C4-2B (cell line): Measurements from ENCODE around the gene NASP.

Source experiments
- H3K27ac ChIP-seq: fragments of 450-650 bp; 2 replicates; pipeline ENCODE4 v1.5.1; 2017
- ZFX ChIP-seq: fragments of 450-650 bp; IDR thresholded peaks from 2 replicates; pipeline ENCODE4 v1.6.1; 2017
- TF ChIP-seq, protein P1 (sequence below): fragments of 450-650 bp; conservative IDR thresholded peaks from 2 replicates; pipeline ENCODE4 v1.5.1; 2017; ENCODE audit warnings: mild to moderate bottlenecking

NASP gene

DNA sequence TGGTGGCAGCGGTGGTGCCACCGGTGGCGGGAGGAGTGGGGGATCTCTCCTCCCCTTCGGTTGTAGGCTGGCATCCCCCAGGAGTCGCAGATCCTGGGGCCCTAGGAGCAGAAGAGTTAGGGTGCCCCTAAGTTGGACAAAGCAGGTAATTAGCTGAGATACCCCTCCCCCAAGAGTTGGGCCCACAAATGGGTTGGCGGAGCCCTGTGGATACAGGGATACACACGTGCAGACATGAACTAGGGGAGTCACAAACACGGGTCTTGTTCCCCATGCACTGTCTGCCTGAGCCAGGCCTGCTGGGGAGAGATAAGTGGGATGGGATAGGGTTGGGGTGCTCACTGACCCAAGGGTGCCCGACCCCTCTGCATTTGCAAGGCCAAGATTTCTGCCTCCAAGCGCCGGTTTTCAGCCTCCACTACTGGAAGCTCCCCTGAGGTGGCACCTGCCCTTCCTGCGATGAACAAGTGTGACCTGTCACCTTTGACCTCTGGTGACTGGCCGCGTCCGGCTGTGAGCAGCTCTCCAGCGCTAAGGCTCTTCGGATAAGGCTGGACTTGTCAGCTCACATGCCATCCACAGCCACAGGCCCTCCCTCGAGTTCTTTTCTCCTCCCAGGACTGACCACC, 38.2 kb downstream of the NASP start:
- H3K27ac ChIP-seq, result no peak overlapping the region; the same call in 1 of the 2 replicates

DNA sequence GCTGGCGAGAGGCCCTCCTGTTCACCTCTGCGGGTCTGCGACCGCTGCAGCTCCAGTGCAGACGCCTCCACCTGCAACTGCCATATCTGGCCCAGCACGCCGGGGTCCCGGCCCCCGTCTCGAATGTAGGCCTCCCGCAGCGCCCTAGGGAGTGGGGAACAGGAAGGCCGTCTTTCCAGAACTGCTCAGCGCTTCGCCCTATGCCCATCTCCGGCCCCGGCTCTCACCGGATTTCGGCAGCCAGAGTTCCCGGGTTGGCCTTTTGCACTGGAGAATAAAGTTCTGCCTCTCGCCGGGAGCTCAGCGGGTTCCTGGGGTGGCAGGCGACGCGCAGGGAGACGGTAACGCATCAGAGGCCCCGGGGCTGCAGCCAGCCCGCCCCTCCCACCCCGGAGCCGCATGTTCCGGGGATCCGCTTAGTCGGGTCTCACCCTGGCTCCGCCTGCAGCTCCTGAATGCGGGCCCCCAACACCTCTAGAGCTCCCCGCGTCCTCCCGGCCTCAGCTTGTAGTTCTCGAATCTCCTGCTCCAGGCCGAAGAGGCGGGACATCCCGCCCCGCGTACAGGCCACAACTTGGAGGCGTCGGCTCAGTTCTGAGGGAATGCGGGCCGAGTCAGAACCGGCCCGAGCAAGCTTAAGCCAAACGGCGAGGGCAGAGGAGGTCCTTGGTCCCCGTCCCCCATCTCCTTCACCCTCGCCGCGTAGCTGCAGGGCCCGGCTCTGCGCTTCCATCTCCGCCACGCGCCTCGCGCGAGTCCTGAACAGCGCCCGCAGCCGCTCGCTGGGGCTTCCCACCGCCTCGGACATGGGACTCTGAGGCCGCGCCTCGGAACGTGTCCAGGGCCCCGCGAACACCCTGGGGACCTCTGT, 38.9 kb downstream of the NASP start:
- no peak for TF ChIP-seq ZFX
- TF ChIP-seq, protein P1, sequence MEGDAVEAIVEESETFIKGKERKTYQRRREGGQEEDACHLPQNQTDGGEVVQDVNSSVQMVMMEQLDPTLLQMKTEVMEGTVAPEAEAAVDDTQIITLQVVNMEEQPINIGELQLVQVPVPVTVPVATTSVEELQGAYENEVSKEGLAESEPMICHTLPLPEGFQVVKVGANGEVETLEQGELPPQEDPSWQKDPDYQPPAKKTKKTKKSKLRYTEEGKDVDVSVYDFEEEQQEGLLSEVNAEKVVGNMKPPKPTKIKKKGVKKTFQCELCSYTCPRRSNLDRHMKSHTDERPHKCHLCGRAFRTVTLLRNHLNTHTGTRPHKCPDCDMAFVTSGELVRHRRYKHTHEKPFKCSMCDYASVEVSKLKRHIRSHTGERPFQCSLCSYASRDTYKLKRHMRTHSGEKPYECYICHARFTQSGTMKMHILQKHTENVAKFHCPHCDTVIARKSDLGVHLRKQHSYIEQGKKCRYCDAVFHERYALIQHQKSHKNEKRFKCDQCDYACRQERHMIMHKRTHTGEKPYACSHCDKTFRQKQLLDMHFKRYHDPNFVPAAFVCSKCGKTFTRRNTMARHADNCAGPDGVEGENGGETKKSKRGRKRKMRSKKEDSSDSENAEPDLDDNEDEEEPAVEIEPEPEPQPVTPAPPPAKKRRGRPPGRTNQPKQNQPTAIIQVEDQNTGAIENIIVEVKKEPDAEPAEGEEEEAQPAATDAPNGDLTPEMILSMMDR, result no peak
- no peak overlapping the region for H3K27ac ChIP-seq

More for the DNA sequence above, 38.2 kb downstream of the NASP start:
- TF ChIP-seq, protein P1, result no peak
- TF ChIP-seq ZFX, result no peak

DNA sequence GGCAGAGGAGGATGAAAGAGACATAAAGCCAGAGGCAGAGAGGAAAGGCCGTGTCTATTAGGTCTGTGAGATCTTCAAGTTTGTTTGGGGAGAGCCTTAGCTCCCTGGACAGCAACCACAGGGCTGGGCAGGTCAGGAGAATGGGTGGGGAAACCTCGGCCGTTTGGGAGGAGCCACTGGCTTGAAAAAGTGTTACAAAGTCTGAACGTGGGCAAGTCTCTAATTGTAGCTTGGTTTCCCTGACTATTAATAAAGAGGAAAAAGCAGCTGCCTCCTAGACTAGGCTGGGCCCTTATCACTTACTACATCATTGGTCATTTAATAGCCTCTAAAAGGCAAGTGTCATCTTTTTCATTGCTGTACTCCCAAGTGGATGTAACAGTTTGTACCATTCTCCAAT, 40.1 kb downstream of the NASP start, which contains the start of gene CCDC17:
CCDC17 (minus strand) TSS at position 83 of the 400 bp plus-strand sequence. CDS start 145 bp downstream, outside the sequence.
- TF ChIP-seq, protein P1, result no peak
- TF ChIP-seq ZFX, result no peak
- H3K27ac ChIP-seq, result no peak within 1 kb of the TSS; the same call in 1 of the 2 replicates

DNA sequence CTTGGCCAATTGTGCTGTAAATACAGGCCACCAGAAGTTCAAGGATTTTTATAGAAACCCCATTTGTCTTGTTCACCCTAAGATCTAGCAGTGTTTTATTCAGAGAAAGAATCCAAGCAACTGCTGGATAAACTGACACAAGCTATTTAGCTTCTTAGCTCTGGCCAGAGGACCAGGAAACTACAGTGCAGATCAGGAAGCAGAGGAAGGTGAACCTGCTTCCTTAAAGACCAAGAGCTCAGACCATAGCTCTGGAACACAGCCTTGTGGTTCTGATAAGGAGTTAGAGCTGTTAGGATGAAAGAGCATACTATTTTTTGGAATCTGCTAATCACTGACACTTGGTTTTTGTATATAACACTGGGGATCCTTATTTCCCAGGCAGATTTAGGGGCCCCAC, 45.2 kb downstream of the NASP start:
- H3K27ac ChIP-seq, result no peak overlapping the region
- TF ChIP-seq, protein P1, result no peak
- no peak for TF ChIP-seq ZFX

DNA sequence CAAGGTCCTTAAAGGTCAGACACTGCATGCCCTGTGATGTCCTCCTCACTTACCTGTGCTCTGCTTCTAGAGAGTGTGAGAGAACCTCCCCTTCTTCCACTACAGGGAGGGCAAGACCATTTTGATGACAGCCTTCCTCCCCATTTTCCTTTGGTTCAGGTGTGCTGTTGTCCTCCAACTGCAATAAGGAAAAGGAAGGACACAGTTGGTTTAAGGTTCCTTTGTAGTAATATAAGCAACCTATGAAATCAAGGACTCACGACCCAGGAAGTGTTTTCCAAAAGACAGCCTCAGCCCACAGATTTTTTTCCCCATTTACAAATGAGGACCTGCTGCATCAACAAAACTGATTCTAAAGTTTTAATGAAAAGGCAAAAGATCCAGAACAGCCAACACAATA, 46.6 kb downstream of the NASP start:
- no peak for TF ChIP-seq ZFX
- TF ChIP-seq, protein P1, result no peak
- no peak overlapping the region for H3K27ac ChIP-seq

DNA sequence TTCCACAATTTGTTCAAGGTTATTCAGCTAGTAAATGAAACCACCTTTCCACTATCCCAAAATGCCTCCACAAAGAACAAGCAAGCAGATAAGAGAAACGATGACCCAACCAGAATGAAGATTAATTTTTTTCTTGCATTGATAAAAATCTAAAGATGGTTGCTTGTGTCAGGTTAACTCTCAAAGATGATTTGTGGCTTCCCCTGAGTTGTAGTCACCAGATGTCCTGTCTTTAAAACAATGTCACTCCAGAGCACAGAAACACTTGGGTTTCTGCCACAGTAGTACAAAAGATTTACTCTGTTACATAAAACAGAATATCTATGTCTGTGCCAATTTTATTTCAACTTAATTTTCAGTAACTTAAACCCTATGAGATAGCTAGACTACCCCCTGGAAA, 51.4 kb downstream of the NASP start:
- no peak for TF ChIP-seq ZFX
- TF ChIP-seq, protein P1, result no peak
- H3K27ac ChIP-seq, result no peak overlapping the region

DNA sequence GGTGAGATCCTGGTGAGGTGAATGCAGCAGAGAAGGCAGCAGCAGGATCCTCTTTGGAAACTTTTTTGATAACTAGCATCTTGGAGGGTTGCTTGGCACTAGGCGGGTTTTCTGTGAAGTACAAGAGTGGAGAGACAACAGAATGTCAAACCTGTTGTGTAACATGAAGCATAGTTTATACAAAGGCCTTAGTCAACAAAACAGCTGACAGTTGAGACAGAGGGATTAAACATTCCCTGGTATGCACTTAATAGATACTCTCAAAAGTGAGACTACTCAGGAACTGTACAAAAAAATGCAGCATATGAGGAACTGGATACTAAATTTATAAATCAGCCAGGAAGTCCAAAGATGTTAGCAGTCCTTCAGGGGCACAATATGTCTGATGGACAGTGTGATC, 56.5 kb downstream of the NASP start:
- TF ChIP-seq ZFX, result no peak
- TF ChIP-seq, protein P1, result no peak
- H3K27ac ChIP-seq, result no peak overlapping the region
